ENCODE data around the gene EPHA8. TPM values are rescaled to one million over a fixed set of nuclear protein-coding genes. Genes with fewer than 3 reads are reported as not detected.

EPHA8 gene
- total RNA-seq, 1 experiment from 2014 or later, result 0.07 TPM

DNA sequence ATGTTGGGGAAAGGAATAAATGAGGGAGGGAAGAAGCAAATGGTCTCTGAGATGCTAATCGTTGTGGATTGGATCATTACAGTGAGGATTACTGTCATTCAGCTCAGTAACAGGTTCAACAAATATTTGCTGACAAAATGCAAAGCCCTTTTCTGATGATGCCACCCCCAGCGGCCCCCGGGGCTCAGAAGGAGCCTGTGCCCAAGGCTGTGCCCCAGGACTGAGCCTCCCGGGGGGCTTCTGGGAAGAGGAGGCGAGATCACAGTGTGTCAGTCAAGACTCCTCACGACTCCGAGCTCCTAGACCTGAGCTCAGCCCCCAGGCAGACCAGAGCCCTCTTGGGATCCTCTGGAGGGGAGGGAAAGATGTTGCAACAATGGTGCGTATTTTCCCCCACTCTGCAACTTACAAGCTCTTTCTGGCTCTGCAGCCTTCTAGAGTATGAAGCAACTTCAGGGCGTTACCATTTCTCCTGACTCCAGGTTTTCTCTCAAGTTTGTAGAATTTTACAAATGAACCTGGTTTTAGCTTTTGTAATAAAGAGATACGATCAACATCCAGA lies 20.8 kb downstream of the EPHA8 start:
- ChIA-PET POLR2A (ENCODE audit: unreplicated experiment) (no interaction called here), CTCF (no interaction called here)
- Histone ChIP-seq H3F3A (ENCODE audit: low read length, unreplicated experiment) (peaks cover 3% of the 10 kb centered on the region), H3K9me2 (replicated peaks; ENCODE audit: low read length) (no peaks in the 10 kb centered on the region), H3K27ac (ENCODE audit: low read length) (no peak overlapping the region), H3K27me3 (ENCODE audit: low read length) (no peaks in the 10 kb centered on the region), H3K4me2 (ENCODE audit: low read length) (no peak overlapping the region), H3K9ac (ENCODE audit: low read length) (no peak overlapping the region), H2AFZ (ENCODE audit: low read length) (no peak overlapping the region), H3K4me1 (ENCODE audit: insufficient read depth, low read length) (no peaks in the 10 kb centered on the region), H3K4me3 (ENCODE audit: low read length) (no peak overlapping the region), H3K9me3 (ENCODE audit: low read length) (no peaks in the 10 kb centered on the region), H3K36me3 (ENCODE audit: low read depth, low read length) (no peaks in the 10 kb centered on the region), H3K79me2 (ENCODE audit: low read length) (no peaks in the 10 kb centered on the region), H4K20me1 (ENCODE audit: low read length) (no peaks in the 10 kb centered on the region)
- no peak for ATAC-seq
- TF ChIP-seq EZH2phosphoT487 (IDR thresholded peaks at IDR 0.05; ENCODE audit: borderline replicate concordance, low read length), result no peak
- no peak for TF ChIP-seq EZH2 (IDR thresholded peaks at IDR 0.05; ENCODE audit: low read length, unreplicated experiment)
- TF ChIP-seq, protein P1, sequence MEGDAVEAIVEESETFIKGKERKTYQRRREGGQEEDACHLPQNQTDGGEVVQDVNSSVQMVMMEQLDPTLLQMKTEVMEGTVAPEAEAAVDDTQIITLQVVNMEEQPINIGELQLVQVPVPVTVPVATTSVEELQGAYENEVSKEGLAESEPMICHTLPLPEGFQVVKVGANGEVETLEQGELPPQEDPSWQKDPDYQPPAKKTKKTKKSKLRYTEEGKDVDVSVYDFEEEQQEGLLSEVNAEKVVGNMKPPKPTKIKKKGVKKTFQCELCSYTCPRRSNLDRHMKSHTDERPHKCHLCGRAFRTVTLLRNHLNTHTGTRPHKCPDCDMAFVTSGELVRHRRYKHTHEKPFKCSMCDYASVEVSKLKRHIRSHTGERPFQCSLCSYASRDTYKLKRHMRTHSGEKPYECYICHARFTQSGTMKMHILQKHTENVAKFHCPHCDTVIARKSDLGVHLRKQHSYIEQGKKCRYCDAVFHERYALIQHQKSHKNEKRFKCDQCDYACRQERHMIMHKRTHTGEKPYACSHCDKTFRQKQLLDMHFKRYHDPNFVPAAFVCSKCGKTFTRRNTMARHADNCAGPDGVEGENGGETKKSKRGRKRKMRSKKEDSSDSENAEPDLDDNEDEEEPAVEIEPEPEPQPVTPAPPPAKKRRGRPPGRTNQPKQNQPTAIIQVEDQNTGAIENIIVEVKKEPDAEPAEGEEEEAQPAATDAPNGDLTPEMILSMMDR (conservative IDR thresholded peaks at IDR 0.05; ENCODE audit: low read depth, low read length), result no peak
- intact Hi-C loops (cut with micrococcal nuclease), result no loop called here
- DNase-seq, result no peak
- BruUV-seq (replicated peaks), result no TSS peak

DNA sequence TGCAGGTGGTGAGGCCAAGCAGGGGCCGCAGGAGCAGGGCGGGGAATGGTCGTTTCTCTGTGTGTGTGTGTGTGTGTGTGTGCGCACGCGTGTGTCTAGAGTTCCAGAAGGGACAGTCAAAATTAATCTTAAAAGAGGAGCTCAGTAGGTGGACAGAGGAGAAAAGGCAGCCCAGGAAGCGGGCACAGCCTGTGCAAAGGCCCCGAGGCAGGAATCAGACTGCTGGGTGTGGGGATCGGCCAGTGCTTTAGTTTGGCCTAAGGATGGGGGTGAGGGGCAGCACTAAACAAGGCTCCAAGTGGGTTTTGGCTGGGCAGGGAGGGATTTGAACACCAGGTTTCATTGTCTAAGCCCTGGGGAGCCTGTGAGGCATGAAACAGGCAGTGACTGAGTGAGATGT lies 21.7 kb downstream of the EPHA8 start:
- ChIA-PET CTCF (no interaction called here), POLR2A (ENCODE audit: unreplicated experiment) (no interaction called here)
- Histone ChIP-seq H3K4me1 (ENCODE audit: insufficient read depth, low read length) (no peaks in the 10 kb centered on the region), H3K9me2 (replicated peaks; ENCODE audit: low read length) (no peaks in the 10 kb centered on the region), H3K9me3 (ENCODE audit: low read length) (no peaks in the 10 kb centered on the region), H3K36me3 (ENCODE audit: low read depth, low read length) (no peaks in the 10 kb centered on the region), H3K9ac (ENCODE audit: low read length) (no peak overlapping the region), H3F3A (ENCODE audit: low read length, unreplicated experiment) (no peaks in the 10 kb centered on the region), H3K27ac (ENCODE audit: low read length) (no peak overlapping the region), H3K4me2 (ENCODE audit: low read length) (no peak overlapping the region), H2AFZ (ENCODE audit: low read length) (no peak overlapping the region), H3K4me3 (ENCODE audit: low read length) (no peak overlapping the region), H3K79me2 (ENCODE audit: low read length) (no peaks in the 10 kb centered on the region), H3K27me3 (ENCODE audit: low read length) (no peaks in the 10 kb centered on the region), H4K20me1 (ENCODE audit: low read length) (no peaks in the 10 kb centered on the region)
- no peak for ATAC-seq
- intact Hi-C loops (cut with micrococcal nuclease), result no loop called here
- DNase-seq, result no peak
- no TSS peak for BruUV-seq (replicated peaks)
- TF ChIP-seq EZH2phosphoT487 (IDR thresholded peaks at IDR 0.05; ENCODE audit: borderline replicate concordance, low read length) (no peak), EZH2 (IDR thresholded peaks at IDR 0.05; ENCODE audit: low read length, unreplicated experiment) (no peak)
- TF ChIP-seq, protein P1 (conservative IDR thresholded peaks at IDR 0.05; ENCODE audit: low read depth, low read length), result no peak

DNA sequence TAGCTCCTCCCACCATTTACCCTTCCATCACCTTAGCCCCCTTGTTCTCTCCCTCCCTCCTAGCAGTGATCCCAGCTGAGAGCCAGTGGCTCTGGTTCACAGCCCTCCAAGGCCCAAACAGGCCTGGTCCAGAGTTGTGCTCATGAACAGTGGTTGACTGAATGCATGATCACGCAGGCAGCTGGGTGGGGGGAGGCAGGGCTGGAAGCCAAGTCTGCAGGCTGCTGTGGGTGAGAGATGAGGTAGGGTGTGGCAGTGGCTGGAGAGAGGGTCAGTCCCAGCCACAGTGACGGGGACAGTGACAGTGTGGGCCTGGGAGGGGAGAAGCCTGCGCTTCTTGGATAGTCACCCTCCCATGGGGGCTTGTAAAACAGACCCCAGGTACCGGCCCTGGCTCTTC lies 22.2 kb downstream of the EPHA8 start:
- H3K9me2 ChIP-seq (replicated peaks; ENCODE audit: low read length), result no peaks in the 10 kb centered on the region
- no peaks in the 10 kb centered on the region for H3K9me3 ChIP-seq (ENCODE audit: low read length)
- H3K79me2 ChIP-seq (ENCODE audit: low read length), result no peaks in the 10 kb centered on the region
- no peaks in the 10 kb centered on the region for H3K27me3 ChIP-seq (ENCODE audit: low read length)
- H3F3A ChIP-seq (ENCODE audit: low read length, unreplicated experiment), result no peaks in the 10 kb centered on the region
- ChIA-PET CTCF (no interaction called here), POLR2A (ENCODE audit: unreplicated experiment) (no interaction called here)
- H3K9ac ChIP-seq (ENCODE audit: low read length), result no peak overlapping the region
- H3K4me2 ChIP-seq (ENCODE audit: low read length), result no peak overlapping the region
- H4K20me1 ChIP-seq (ENCODE audit: low read length), result no peaks in the 10 kb centered on the region
- no peak overlapping the region for H3K27ac ChIP-seq (ENCODE audit: low read length)
- ATAC-seq (no peak), DNase-seq (no peak)
- no peaks in the 10 kb centered on the region for H3K4me1 ChIP-seq (ENCODE audit: insufficient read depth, low read length)
- H2AFZ ChIP-seq (ENCODE audit: low read length), result no peak overlapping the region
- H3K4me3 ChIP-seq (ENCODE audit: low read length), result no peak overlapping the region
- no TSS peak for BruUV-seq (replicated peaks)
- no peak for TF ChIP-seq EZH2 (IDR thresholded peaks at IDR 0.05; ENCODE audit: low read length, unreplicated experiment)
- TF ChIP-seq, protein P1 (conservative IDR thresholded peaks at IDR 0.05; ENCODE audit: low read depth, low read length), result no peak
- TF ChIP-seq EZH2phosphoT487 (IDR thresholded peaks at IDR 0.05; ENCODE audit: borderline replicate concordance, low read length), result no peak
- intact Hi-C loops (cut with micrococcal nuclease), result no loop called here
- H3K36me3 ChIP-seq (ENCODE audit: low read depth, low read length), result no peaks in the 10 kb centered on the region

All from PC-3 (cell line).